BLaER1 treated with 17β-estradiol and CSF1 and Interleukin-3, amounts not matched to agents 10 nM and 100 nM (cell line): ENCODE data around the gene EXOC3L4.
"Not testable (repeated sequence)": the region's sequence is repeated elsewhere in the genome, so short reads cannot be mapped to it uniquely, and the experiment has no call there.

Experiments
- H3K27ac ChIP-seq, 11 experiments: shearing (Covaris generic); formaldehyde crosslinking; 2 replicates each; pipeline ENCODE4 v1.8.1; 2022
- H3K27me3 ChIP-seq, 11 experiments: shearing (Covaris generic); formaldehyde crosslinking; 2 replicates each; pipeline ENCODE4 v1.8.1; 2022
- H3K36me3 ChIP-seq, 11 experiments: shearing (Covaris generic); formaldehyde crosslinking; 2 replicates each; pipeline ENCODE4 v1.8.1; 2022
- H3K4me1 ChIP-seq, 10 experiments: shearing (Covaris generic); formaldehyde crosslinking; 2 replicates each; pipeline ENCODE4 v1.8.1; 2022
- H3K4me2 ChIP-seq, 11 experiments: shearing (Covaris generic); formaldehyde crosslinking; 2 replicates each; pipeline ENCODE4 v1.8.1; 2022
- H3K4me3 ChIP-seq, 10 experiments: shearing (Covaris generic); formaldehyde crosslinking; 2 replicates each; pipeline ENCODE4 v1.8.1; 2022
- H3K9ac ChIP-seq, 11 experiments: shearing (Covaris generic); formaldehyde crosslinking; 2 replicates each; pipeline ENCODE4 v1.8.1; 2022
- H3K9me3 ChIP-seq, 11 experiments: shearing (Covaris generic); formaldehyde crosslinking; replicated peaks in 1 of 11; 2 replicates each; pipeline ENCODE4 v1.8.1; 2022
- H4K20me1 ChIP-seq, 11 experiments: shearing (Covaris generic); formaldehyde crosslinking; 2 replicates each; pipeline ENCODE4 v1.8.1; 2022
- Cebpa-rat ChIP-seq, 11 experiments: shearing (Covaris generic); IDR thresholded peaks; 2 replicates each; pipeline ENCODE4 v1.8.1; 2022

The EXOC3L4 gene

DNA sequence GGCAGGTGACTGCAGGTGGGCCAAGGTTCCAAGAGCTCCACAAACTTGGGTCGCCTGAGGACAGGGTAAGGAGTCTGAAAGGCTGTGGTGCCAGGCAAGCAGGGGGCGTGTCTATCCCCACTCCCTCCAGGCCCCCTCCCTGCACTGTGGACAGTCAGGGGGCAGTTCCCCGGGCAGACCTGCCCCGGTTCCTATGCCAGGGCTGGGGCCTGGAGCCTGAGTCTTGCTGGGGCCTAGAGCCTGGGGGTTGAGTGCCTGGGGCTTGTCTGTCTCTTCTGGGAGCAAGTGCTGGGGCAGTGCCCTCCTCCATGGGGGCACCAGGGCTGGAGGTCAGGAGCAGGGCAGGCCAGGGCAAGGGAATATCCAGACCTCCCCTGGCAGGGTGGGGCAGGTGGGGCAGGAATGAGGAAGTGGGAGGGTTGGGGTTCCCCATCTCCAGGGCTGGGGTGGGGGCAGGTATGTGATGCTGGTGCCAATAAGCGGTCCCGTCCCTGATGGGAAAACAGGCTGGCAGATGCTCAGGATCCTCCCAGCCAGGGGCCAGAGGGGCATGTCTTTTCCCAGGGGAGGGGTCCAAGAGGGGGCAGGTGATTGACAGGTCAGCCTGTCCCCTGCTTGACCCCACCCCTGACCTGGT is 16.8 kb downstream of the EXOC3L4 start:
- peaks cover 76 to 87% (median 84%) of the 10 kb centered on the region in 10 experiments for H3K4me1 ChIP-seq
- no peaks in the 10 kb centered on the region for H3K9me3 ChIP-seq
- no peaks in the 10 kb centered on the region for H3K27me3 ChIP-seq
- peak overlapping the region in 6 of 11 experiments; percentile 30 to 63 (median 50); a peak in 8 of 22 replicates for H3K27ac ChIP-seq
- H4K20me1 ChIP-seq, result peaks cover 0 to 6% (median 0%) of the 10 kb centered on the region in 11 experiments; a peak in 1 of 22 replicates
- no peaks in the 10 kb centered on the region for H3K36me3 ChIP-seq
- peak overlapping the region; percentile 76 to 92 (median 81) for H3K4me2 ChIP-seq
- TF ChIP-seq Cebpa-rat (IDR thresholded peaks at IDR 0.05), result no peak
- H3K4me3 ChIP-seq, result no peak overlapping the region
- H3K9ac ChIP-seq, result peak overlapping the region in 7 of 11 experiments; percentile 2 to 57 (median 49); a peak in 8 of 22 replicates

DNA sequence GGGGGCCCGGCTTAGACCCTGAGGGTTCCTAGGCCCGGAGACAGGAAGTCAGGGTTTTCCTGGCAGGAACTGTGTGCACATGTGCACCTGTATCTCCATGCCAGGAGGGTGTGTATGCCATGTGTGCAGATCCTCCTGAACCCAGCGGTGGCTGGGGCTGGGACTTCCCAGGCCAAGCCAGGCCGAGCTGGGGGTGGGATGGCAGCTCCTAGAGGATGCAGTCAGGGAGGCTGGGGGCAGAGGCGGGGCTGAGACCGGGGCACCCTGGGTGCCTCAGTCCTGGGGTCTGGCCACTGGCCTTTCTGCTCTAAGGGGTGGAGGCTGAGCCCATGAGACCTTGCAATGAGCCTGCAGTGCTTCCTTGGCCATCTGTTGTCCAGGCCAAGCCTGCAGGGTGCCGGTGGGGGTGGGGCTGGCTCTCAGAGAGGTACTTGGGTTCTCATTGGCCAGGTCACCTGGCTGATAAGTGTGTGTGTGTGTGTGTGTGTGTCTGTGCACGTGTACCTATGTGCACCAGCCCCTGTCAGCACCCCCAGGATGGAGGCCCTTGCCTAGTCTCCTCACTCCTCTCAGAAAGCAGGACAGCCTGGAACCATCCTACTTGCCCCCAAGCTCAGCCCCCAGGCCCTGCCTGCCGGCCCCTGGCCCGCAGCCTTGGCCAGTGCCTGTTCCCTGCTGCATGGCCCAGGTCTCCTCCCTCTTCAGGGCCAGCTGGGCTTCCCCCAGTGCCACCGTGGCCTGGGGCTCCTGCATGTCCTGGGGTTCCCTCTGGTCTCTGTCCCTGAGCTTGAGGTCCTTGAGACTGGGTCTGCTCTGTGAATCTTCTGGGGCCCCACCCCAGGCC is 18.1 kb downstream of the EXOC3L4 start:
- no peak for TF ChIP-seq Cebpa-rat (IDR thresholded peaks at IDR 0.05)
- Histone ChIP-seq H3K4me3 (no peak overlapping the region), H3K27me3 (no peaks in the 10 kb centered on the region), H3K9me3 (no peaks in the 10 kb centered on the region), H3K4me2 (peak overlapping the region; percentile 76 to 92 (median 81)), H4K20me1 (no peaks in the 10 kb centered on the region), H3K36me3 (no peaks in the 10 kb centered on the region), H3K9ac (peak overlapping the region in 7 of 11 experiments; percentile 2 to 57 (median 46); a peak in 11 of 22 replicates), H3K4me1 (peaks cover 86 to 93% (median 91%) of the 10 kb centered on the region in 10 experiments), H3K27ac (peak overlapping the region in 7 of 11 experiments; percentile 40 to 62 (median 49); a peak in 13 of 22 replicates)

DNA sequence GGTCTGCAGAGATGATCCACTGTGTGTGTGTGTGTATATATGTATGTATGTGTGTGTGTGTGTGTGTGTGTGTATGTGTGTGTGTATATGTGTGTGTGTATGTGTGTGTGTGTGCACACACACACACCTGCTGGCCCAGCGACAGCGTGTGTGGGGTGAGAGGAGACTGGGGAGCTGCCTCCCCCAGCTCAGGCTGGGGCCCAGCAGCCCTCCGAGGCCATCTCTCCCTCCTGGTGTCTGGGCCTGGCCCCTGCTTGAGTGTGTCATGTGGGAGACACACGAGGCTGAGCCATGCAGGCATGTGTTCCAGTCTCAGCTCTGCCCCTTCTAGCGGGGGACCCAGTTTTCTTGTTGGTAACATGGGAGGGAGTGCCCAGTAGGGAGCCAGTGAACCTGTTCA is 18.8 kb downstream of the EXOC3L4 start:
- H3K27ac ChIP-seq, result peak overlapping the region in 8 of 11 experiments; percentile 39 to 62 (median 44); a peak in 14 of 22 replicates
- H4K20me1 ChIP-seq, result no peaks in the 10 kb centered on the region
- H3K27me3 ChIP-seq, result no peaks in the 10 kb centered on the region
- peak overlapping the region; percentile 76 to 92 (median 81) for H3K4me2 ChIP-seq
- H3K36me3 ChIP-seq, result no peaks in the 10 kb centered on the region
- no peak overlapping the region for H3K4me3 ChIP-seq
- peaks cover 89 to 94% (median 93%) of the 10 kb centered on the region in 10 experiments for H3K4me1 ChIP-seq
- H3K9me3 ChIP-seq, result no peaks in the 10 kb centered on the region
- TF ChIP-seq Cebpa-rat (IDR thresholded peaks at IDR 0.05), result no peak
- H3K9ac ChIP-seq, result peak overlapping the region in 8 of 11 experiments; percentile 0 to 57 (median 36); a peak in 9 of 22 replicates

DNA sequence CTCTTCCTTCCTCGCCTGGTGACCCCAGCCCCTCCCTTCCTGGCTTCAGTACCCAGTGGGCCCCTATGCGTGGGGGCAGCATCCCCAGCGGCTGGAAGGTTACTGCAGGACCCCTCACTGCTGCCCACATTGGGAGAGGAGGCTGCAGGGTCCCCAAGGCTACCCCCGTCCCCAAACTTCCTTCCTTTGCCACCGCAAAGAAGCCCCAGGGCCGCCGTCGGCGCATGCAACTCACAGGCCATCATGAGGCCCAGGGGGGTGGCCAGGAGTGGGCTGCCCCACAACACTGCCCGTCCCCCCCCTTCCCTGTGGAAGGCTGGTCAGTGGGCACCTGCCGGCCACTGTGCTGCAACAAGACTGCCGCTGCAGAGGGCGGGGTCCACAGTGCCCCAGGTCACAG is 19.2 kb downstream of the EXOC3L4 start:
- H3K9ac ChIP-seq, result peak overlapping the region in 8 of 11 experiments; percentile 0 to 56 (median 36); a peak in 9 of 22 replicates
- peak overlapping the region; percentile 76 to 92 (median 81) for H3K4me2 ChIP-seq
- no peak overlapping the region for H3K4me3 ChIP-seq
- no peaks in the 10 kb centered on the region for H3K9me3 ChIP-seq
- peaks cover 89 to 94% (median 93%) of the 10 kb centered on the region in 10 experiments for H3K4me1 ChIP-seq
- H3K27me3 ChIP-seq, result no peaks in the 10 kb centered on the region
- no peaks in the 10 kb centered on the region for H3K36me3 ChIP-seq
- TF ChIP-seq Cebpa-rat (IDR thresholded peaks at IDR 0.05), result no peak
- peak overlapping the region in 8 of 11 experiments; percentile 39 to 62 (median 44); a peak in 16 of 22 replicates for H3K27ac ChIP-seq
- no peaks in the 10 kb centered on the region for H4K20me1 ChIP-seq

DNA sequence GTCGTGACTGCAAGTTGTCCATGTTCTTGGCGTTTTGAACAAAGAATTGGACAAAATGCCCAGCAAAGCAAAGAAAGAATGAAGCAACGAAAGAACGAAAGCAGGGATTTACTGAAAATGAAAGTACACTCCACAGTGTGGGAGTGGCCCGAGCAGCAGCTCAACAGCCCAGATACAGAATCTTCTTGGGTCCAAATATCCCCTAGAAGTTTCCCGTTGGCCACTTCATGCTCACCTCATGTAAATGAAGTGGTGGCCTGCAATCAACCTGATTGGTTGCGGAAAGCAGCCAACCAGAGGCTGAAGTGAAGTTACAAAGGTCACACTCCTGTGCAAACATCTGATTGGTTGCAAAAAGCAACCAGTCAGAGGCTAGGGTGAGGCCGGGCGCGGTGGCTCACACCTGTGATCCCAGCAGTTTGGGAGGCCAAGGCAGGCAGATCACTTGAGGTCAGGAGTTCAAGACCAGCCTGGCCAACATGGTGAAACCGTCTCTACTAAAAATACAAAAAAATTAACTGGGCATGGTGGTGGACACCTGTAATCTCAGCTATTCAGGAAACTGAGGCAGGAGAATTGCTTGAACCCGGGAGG is 20.7 kb downstream of the EXOC3L4 start:
- peak overlapping the region in 5 of 11 experiments; percentile 8 to 39 (median 35); a peak in 6 of 22 replicates for H3K9ac ChIP-seq
- H3K27ac ChIP-seq, result peak overlapping the region in 8 of 11 experiments; percentile 7 to 62 (median 45); a peak in 12 of 22 replicates
- 0 out of 20 replicates have a peak overlapping the region, but pooled peaks of 1 of the 10 experiments have one; percentile 4 for H3K4me3 ChIP-seq
- H3K4me1 ChIP-seq, result peaks cover 95 to 100% (median 99%) of the 10 kb centered on the region in 10 experiments
- H4K20me1 ChIP-seq, H3K36me3 ChIP-seq, H3K9me3 ChIP-seq, H3K27me3 ChIP-seq: not testable (repeated sequence)
- peak overlapping the region; percentile 76 to 92 (median 81) for H3K4me2 ChIP-seq

DNA sequence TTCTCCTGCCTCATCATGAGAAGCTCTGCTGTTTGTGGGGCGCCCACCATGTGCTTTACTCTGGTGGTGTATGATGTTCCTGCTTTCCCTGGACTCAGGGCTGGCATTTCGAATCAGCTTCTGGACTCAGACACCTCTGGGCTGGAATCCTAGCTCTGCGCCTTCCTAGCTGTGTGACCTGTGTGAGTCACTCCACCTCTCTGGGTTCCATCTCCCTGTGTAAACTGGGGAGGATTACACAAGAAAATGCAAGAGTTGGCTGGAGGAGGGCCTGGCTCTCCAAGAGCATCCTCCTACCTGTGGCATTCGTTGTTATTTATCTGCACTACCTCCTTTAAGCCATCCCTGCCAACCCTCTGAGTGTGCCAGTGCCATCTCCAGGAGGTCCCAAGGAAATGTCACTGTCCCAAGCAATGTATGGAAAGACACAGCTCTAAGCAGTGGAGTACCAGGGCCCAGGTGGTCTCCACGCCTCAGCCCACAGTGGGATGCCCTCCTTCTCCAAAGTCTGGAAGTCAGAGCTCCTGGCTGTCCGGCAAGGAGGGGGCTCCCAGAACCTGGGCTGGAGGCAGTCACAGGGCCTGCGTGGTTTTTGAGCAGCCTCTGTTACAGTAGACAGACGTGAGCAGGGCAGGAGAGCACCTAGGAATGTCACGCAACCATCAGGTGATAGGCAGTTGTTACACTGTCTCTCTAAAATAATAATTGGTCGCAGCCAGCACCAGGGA is 21.5 kb downstream of the EXOC3L4 start:
- H3K4me2 ChIP-seq, result peak overlapping the region in 10 of 11 experiments; percentile 7 to 92 (median 80); a peak in 20 of 22 replicates
- no peak for TF ChIP-seq Cebpa-rat (IDR thresholded peaks at IDR 0.05)
- H3K9me3 ChIP-seq, result no peaks in the 10 kb centered on the region
- no peaks in the 10 kb centered on the region for H3K27me3 ChIP-seq
- H4K20me1 ChIP-seq, result no peaks in the 10 kb centered on the region
- no peak overlapping the region for H3K9ac ChIP-seq
- H3K4me1 ChIP-seq, result peaks cover 95 to 100% (median 99%) of the 10 kb centered on the region in 10 experiments
- no peak overlapping the region for H3K4me3 ChIP-seq
- no peaks in the 10 kb centered on the region for H3K36me3 ChIP-seq
- H3K27ac ChIP-seq, result peak overlapping the region in 4 of 11 experiments; percentile 9 to 48 (median 22); a peak in 6 of 22 replicates

DNA sequence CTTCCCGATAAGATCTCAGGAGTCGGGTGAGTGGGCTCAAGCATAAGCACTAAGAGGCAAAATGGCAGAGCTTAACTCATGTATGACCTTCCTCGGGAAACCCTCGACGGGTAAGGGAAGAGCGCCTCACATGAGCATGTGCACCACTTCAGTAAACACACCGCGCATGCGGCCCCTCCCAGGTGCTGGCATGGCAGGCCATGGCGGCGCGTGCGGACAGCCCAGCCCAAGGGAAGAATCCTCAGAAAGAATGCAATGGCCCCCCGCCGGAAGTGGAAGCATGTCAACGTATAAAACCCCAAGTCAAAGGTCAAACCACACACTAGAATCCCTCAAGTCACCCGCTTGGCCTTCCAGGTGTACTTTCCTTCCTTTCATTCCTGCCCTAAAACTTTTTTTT is 22.1 kb downstream of the EXOC3L4 start:
- H3K36me3 ChIP-seq, result no peaks in the 10 kb centered on the region
- no peak overlapping the region for H3K9ac ChIP-seq
- H3K9me3 ChIP-seq, result no peaks in the 10 kb centered on the region
- peak overlapping the region in 3 of 11 experiments; percentile 20 to 48 (median 25); a peak in 5 of 22 replicates for H3K27ac ChIP-seq
- H3K4me2 ChIP-seq, result peak overlapping the region in 8 of 11 experiments; percentile 10 to 84 (median 68); a peak in 12 of 22 replicates
- TF ChIP-seq Cebpa-rat (IDR thresholded peaks at IDR 0.05), result no peak
- H3K27me3 ChIP-seq, result no peaks in the 10 kb centered on the region
- H3K4me3 ChIP-seq, result no peak overlapping the region
- no peaks in the 10 kb centered on the region for H4K20me1 ChIP-seq
- peaks cover 95 to 100% (median 99%) of the 10 kb centered on the region in 10 experiments for H3K4me1 ChIP-seq

DNA sequence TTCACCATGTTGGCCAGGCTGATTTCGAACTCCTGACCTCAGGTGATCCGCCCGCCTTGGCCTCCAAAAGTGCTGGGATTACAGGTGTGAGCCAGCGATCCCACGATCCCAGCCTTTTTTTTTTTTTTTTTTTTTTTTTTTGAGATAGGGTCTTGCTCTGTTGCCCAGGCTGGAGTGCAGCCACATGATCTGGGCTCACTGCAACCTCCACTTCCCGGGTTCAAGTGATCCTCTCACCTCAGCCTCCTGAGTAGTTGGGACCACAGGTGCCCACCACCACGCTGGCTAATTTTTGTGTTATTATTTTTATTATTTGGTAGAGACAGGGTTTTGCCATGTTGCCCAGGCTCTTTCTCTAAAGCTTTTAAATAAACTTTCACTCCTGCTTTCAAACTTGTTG is 23.0 kb downstream of the EXOC3L4 start:
- H3K36me3 ChIP-seq, H3K9me3 ChIP-seq, H3K4me3 ChIP-seq, H3K27me3 ChIP-seq, H4K20me1 ChIP-seq: not testable (repeated sequence)
- H3K9ac ChIP-seq, result 0 out of 22 replicates have a peak overlapping the region, but pooled peaks of 1 of the 11 experiments have one; percentile 38
- peaks cover 94 to 100% (median 99%) of the 10 kb centered on the region in 10 experiments for H3K4me1 ChIP-seq
- peak overlapping the region; percentile 34 to 83 (median 57); a peak in 20 of 22 replicates for H3K4me2 ChIP-seq
- peak overlapping the region in 8 of 11 experiments; percentile 13 to 64 (median 44); a peak in 10 of 22 replicates for H3K27ac ChIP-seq
